IMR-90 (cell line): Measurements from ENCODE around the gene NINJ2. TPM values are rescaled to one million over a fixed set of nuclear protein-coding genes. Genes with fewer than 3 reads are reported as not detected.

Source experiments
- ATAC-seq: fragments of 200-7000 bp; cut with Tn5 transposase; 2 replicates; pipeline ENCODE4 v1.9.1; 2020; ENCODE audit warnings: low read depth, mild to moderate bottlenecking, moderate library complexity
- BruUV-seq: library from RNA; stranded (reverse); fragments of 400-500 nt; replicated peaks from 2 replicates; lab custom pipeline; 2021; lab: Mats Ljungman, UMichigan
- CTCF ChIA-PET: fragments of 300-600 bp; formaldehyde crosslinking; extraction: SDS; loops from one replicate; lab custom pipeline; 2021; ENCODE audit warnings: antibody characterized with exemption; lab: Yijun Ruan, JAX
- POLR2A ChIA-PET: fragments of 300-600 bp; sonication (Branson Sonifier 250); formaldehyde crosslinking; loops from one replicate; lab custom pipeline; 2022; ENCODE audit warnings: antibody characterized with exemption; ENCODE audit not compliant: unreplicated experiment; lab: Charles Lee
- DNase-seq: peaks from one replicate; pipeline ENCODE4 v3.0.0; 2013
- H2AFZ ChIP-seq: replicated peaks from 2 replicates; pipeline ENCODE3; 2013; ENCODE audit warnings: low read length, mild to moderate bottlenecking; ENCODE audit not compliant: poor library complexity
- H2AK5ac ChIP-seq: 2 replicates; pipeline ENCODE4 v1.6.1; 2013; ENCODE audit warnings: low read depth, low read length, inconsistent platforms
- H2AK9ac ChIP-seq: replicated peaks from 2 replicates; pipeline ENCODE3; 2013; ENCODE audit warnings: mild to moderate bottlenecking, low read depth, low read length, moderate library complexity; ENCODE audit not compliant: poor library complexity
- H2BK120ac ChIP-seq: 2 replicates; pipeline ENCODE4 v1.6.1; 2013; ENCODE audit warnings: low read depth, low read length, inconsistent platforms
- H2BK15ac ChIP-seq: 3 replicates; pipeline ENCODE4 v1.6.1; 2013; ENCODE audit warnings: low read depth, low read length, inconsistent platforms
- H2BK20ac ChIP-seq: 2 replicates; pipeline ENCODE4 v1.6.1; 2013; ENCODE audit warnings: low read depth, mild to moderate bottlenecking, inconsistent platforms, low read length, moderate library complexity
- H2BK5ac ChIP-seq: 2 replicates; pipeline ENCODE4 v1.6.1; 2013; ENCODE audit warnings: mild to moderate bottlenecking, low read depth, low read length, inconsistent platforms; ENCODE audit not compliant: poor library complexity, severe bottlenecking
- H3K14ac ChIP-seq: replicated peaks from 2 replicates; pipeline ENCODE4 v1.6.1; 2013; ENCODE audit warnings: low read depth, low read length, inconsistent platforms
- H3K18ac ChIP-seq: 2 replicates; pipeline ENCODE4 v1.6.1; 2013; ENCODE audit warnings: low read depth, low read length, control low read depth
- H3K23ac ChIP-seq: 2 replicates; pipeline ENCODE4 v1.6.1; 2013; ENCODE audit warnings: low read depth, low read length, inconsistent platforms
- H3K27ac ChIP-seq: 2 replicates; pipeline ENCODE4 v1.5.1; 2013; ENCODE audit warnings: mild to moderate bottlenecking, control low read depth, low read length; ENCODE audit not compliant: insufficient read depth
- H3K27me3 ChIP-seq: 2 replicates; pipeline ENCODE4 v1.6.1; 2013; ENCODE audit warnings: low read length; ENCODE audit not compliant: control insufficient read depth, insufficient read depth
- H3K36me3 ChIP-seq: 2 replicates; pipeline ENCODE4 v1.6.1; 2013; ENCODE audit warnings: low read length, mixed read lengths; ENCODE audit not compliant: control insufficient read depth, insufficient read depth
- H3K4ac ChIP-seq: 2 replicates; pipeline ENCODE4 v1.6.1; 2013; ENCODE audit warnings: low read depth, low read length, inconsistent platforms
- H3K4me1 ChIP-seq: 2 replicates; pipeline ENCODE4 v1.6.1; 2013; ENCODE audit warnings: low read length, mixed read lengths; ENCODE audit not compliant: control insufficient read depth, insufficient read depth
- H3K4me2 ChIP-seq: 2 replicates; pipeline ENCODE4 v1.6.1; 2013; ENCODE audit warnings: low read depth, mild to moderate bottlenecking, control low read depth, low read length, moderate library complexity
- H3K4me3 ChIP-seq: 2 replicates; pipeline ENCODE4 v1.5.1; 2013; ENCODE audit warnings: low read depth, mild to moderate bottlenecking, control low read depth, low read length, moderate library complexity; ENCODE audit not compliant: insufficient read depth
- H3K56ac ChIP-seq: 2 replicates; pipeline ENCODE4 v1.6.1; 2013; ENCODE audit warnings: low read length, inconsistent platforms; ENCODE audit not compliant: insufficient read depth; ENCODE audit errors: extremely low read depth
- H3K79me1 ChIP-seq, 2 experiments: 2 replicates each; pipeline ENCODE4 v1.6.1; 2013; ENCODE audit warnings: low read length in 2 of 2, inconsistent platforms in 1 of 2, low read depth in 1 of 2
- H3K9ac ChIP-seq: 2 replicates; pipeline ENCODE4 v1.6.1; 2013; ENCODE audit warnings: low read depth, low read length, control low read depth
- H3K9me1 ChIP-seq: 2 replicates; pipeline ENCODE4 v1.6.1; 2013; ENCODE audit warnings: low read length, inconsistent platforms; ENCODE audit not compliant: insufficient read depth
- H3K9me3 ChIP-seq: 2 replicates; pipeline ENCODE4 v1.6.1; 2013; ENCODE audit warnings: low read length; ENCODE audit not compliant: control insufficient read depth, insufficient read depth
- H4K20me1 ChIP-seq: 2 replicates; pipeline ENCODE4 v1.6.1; 2013; ENCODE audit warnings: low read length, inconsistent platforms; ENCODE audit not compliant: insufficient read depth
- H4K5ac ChIP-seq: 2 replicates; pipeline ENCODE4 v1.6.1; 2013; ENCODE audit warnings: mild to moderate bottlenecking, low read depth, low read length, control low read depth
- H4K8ac ChIP-seq, 2 experiments: 2 replicates each; pipeline ENCODE4 v1.6.1; 2013; ENCODE audit warnings: low read depth in 2 of 2, low read length in 2 of 2, control low read depth in 1 of 2, inconsistent platforms in 1 of 2
- H4K91ac ChIP-seq: 2 replicates; pipeline ENCODE4 v1.6.1; 2013; ENCODE audit warnings: low read depth, low read length, inconsistent platforms; ENCODE audit not compliant: insufficient read depth
- CEBPB ChIP-seq: IDR thresholded peaks from 2 replicates; pipeline ENCODE4 v1.6.1; 2012; ENCODE audit warnings: low read depth, low read length, improper control_type of control experiment
- WGBS, 2 experiments: methylation state at CpG; one replicate each; pipeline versions ENCODE4 v1.1.5 to v1.1.7; 2013; ENCODE audit warnings: missing lambda C conversion rate in 2 of 2; ENCODE audit not compliant: insufficient read length in 1 of 2; ENCODE audit errors: extremely low coverage in 2 of 2; 5-methylcytosine and 5-hydroxymethylcytosine counted together
- dilution Hi-C: fragments of 300-500 bp; cut with HindIII; formaldehyde crosslinking; loops from one replicate; pipeline ENCODE4 v1.14.3; 2018; ENCODE audit warnings: low sequenced_read_pairs; ENCODE audit not compliant: unreplicated experiment
- in situ Hi-C: fragments of 300-500 bp; cut with MboI; formaldehyde crosslinking; loops from 3 replicates; pipeline ENCODE4 v1.14.3; 2019; ENCODE audit warnings: low sequenced_read_pairs, inconsistent platforms, mixed read lengths
- intact Hi-C: fragments of 100-400 bp; cut with micrococcal nuclease; formaldehyde crosslinking; loops from 2 replicates; pipeline ENCODE4 v1.10.0; 2022
- polyA plus RNA-seq, 3 experiments: library from polyadenylated mRNA; depleted of rRNA; stranded (reverse); fragments of >200 nt; gene quantifications; 2 replicates each; pipeline ENCODE4 v1.2.3, GENCODE V29; 2012; ENCODE audit warnings: low replicate concordance in 1 of 3
- total RNA-seq: library from RNA; depleted of rRNA; stranded (reverse); fragments of >200 nt; gene quantifications from 2 replicates; pipeline ENCODE4 v1.2.3, GENCODE V29; 2012

Gene NINJ2
- total and polyA plus RNA-seq, 2 of the 4 experiments (the other 2 are of a cell fraction), result not detected

DNA sequence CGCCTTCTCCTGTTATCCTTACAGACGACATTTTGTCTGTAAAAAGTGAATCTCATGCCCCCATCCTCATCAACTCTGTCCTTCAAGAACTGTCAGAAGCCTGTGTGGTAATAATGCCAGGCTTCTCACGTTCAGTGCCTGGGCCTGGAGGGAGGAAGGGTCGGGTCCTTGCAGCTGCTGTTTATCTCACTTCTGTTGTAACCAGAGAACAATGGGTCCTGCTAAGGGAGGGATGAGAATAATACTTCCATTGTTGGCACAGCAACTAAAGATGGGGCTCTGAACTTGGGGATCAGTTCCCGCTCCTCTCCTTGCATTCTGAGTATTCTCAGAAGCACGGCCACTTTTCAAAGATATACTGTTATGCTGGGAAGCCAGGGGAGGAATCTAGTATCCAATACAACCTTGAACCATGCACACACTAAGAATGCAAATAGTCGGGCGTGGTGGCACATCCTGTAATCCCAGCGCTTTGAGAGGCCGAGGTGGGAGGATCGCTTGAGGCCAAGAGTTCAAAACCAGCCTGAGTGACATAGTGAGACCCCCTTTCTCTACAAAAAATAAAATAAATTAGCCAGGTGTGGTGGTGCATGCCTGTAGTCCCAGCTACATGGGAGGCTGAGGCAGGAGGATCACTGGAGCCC lies 38.8 kb upstream of the NINJ2 start:
- H2AK5ac ChIP-seq, result no peak overlapping the region

More for the DNA sequence above, 38.8 kb upstream of the NINJ2 start:
- no peak overlapping the region for H2BK15ac ChIP-seq
- no peaks in the 10 kb centered on the region for H4K20me1 ChIP-seq
- no peak overlapping the region for H2BK5ac ChIP-seq
- H3K4me1 ChIP-seq, result no peaks in the 10 kb centered on the region
- no peak overlapping the region for H2AFZ ChIP-seq
- WGBS, 2 experiments, result no CpG with 5 or more reads among the region's 11 CpGs
- no peak for DNase-seq
- H3K14ac ChIP-seq, result no peak overlapping the region
- H3K23ac ChIP-seq, result no peak overlapping the region
- intact Hi-C loops (no loop called here), dilution Hi-C loops (no loop called here), in situ Hi-C loops (no loop called here)
- TF ChIP-seq CEBPB, result no peak
- no peaks in the 10 kb centered on the region for H3K9me1 ChIP-seq
- no peaks in the 10 kb centered on the region for H3K79me1 ChIP-seq
- H2BK120ac ChIP-seq, result no peak overlapping the region
- no peak overlapping the region for H4K5ac ChIP-seq
- no peak overlapping the region for H2AK9ac ChIP-seq
- no peaks in the 10 kb centered on the region for H3K36me3 ChIP-seq
- H3K9ac ChIP-seq, result no peak overlapping the region
- H3K4me2 ChIP-seq, result no peak overlapping the region
- no peak overlapping the region for H4K91ac ChIP-seq
- H3K4ac ChIP-seq, result no peak overlapping the region
- H3K27me3 ChIP-seq, result peaks cover 17% of the 10 kb centered on the region
- no peak overlapping the region for H3K4me3 ChIP-seq
- no TSS peak for BruUV-seq
- H3K9me3 ChIP-seq, result peaks cover 13% of the 10 kb centered on the region
- H2BK20ac ChIP-seq, result no peak overlapping the region
- no peak overlapping the region for H3K56ac ChIP-seq
- no peak overlapping the region for H4K8ac ChIP-seq
- no peak overlapping the region for H3K27ac ChIP-seq
- no peak for ATAC-seq
- ChIA-PET POLR2A (no interaction called here), CTCF (no interaction called here)
- no peak overlapping the region for H3K18ac ChIP-seq
